Left colon (tissue), 2 donors: Measurements from ENCODE around the gene DIAPH1. TPM values are rescaled to one million over a fixed set of nuclear protein-coding genes. Genes with fewer than 3 reads are reported as not detected.

ENCODE experiments used
- ATAC-seq: fragments of 200-7000 bp; cut with Tn5 transposase; one replicate; pipeline ENCODE4 v1.9.1; 2020; ENCODE audit warnings: mild to moderate bottlenecking, moderate library complexity
- DNase-seq, 2 donors: peaks; one replicate each; pipeline ENCODE4 v3.0.0-alpha.2; 2020
- intact Hi-C, 2 donors: fragments of 100-400 bp; cut with DNase I in 1 of 2; cut with micrococcal nuclease in 1 of 2; formaldehyde crosslinking; loops; one replicate each; pipeline versions ENCODE4 v1.11.2 to v1.14.0; 2022; cut with DNase I, micrococcal nuclease
- total RNA-seq, 2 donors: library from RNA; stranded (reverse); fragmentation: NEBNext Ultra II Directional; extraction: Animal tissue kit (Norgen Biotek cat#: 25700); gene quantifications; one replicate each; pipeline ENCODE4 v1.2.1, GENCODE V29; 2021
- donor health status: DM: no; HTN: no; CAD: no.
- donor health status: DM: yes; HTN: yes; CAD: no.

The DIAPH1 gene
- total RNA-seq, 2 donors from 2014 or later: 105 to 108 TPM

DNA sequence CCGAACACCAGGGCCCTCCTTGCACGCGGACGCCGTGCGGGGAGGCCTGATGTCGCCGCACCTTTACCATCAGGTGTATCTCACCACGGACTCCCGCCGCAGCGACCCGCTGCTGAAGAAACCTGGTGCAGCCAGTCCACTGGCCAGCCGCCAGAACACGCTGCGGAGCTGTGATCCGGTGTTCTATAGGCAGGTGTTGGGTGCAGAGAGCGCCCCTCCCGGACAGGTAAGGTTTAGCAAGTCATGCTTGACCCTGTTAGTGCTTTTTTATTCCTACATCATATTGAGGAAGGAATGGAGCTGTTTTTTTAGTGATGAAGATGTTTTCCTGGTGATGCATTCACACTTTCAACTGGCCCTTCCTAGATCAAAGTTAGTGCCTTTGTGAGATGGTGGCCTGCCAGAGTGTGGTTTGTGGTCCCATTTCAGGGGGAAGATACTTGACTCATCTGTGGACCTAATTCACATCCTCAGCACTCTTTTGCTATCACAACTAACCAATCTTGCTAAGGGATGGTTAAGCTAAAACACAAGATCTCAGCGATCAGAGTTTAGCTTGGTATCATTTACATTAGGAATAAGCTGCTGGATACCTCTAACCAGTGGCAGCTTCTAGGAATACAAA lies 140.4 kb downstream of the DIAPH1 start:
- DNase-seq: peak; percentile 84 to 91
- ATAC-seq: peak; percentile 68
- intact Hi-C loops: loop anchor here in 1 of 2 donors (5.0 kb wide), 1 partner anchor 34 kb away; no protein-coding TSS in a partner anchor

- ATAC-seq (no peak), DNase-seq (no peak)
- intact Hi-C loops: loop anchor here in 1 of 2 donors (5.0 kb wide), 1 partner anchor 34 kb away; no protein-coding TSS in a partner anchor
Measured at GRCh38 chr5:141477815-141478214, 141.0 kb downstream of the DIAPH1 start.

DNA sequence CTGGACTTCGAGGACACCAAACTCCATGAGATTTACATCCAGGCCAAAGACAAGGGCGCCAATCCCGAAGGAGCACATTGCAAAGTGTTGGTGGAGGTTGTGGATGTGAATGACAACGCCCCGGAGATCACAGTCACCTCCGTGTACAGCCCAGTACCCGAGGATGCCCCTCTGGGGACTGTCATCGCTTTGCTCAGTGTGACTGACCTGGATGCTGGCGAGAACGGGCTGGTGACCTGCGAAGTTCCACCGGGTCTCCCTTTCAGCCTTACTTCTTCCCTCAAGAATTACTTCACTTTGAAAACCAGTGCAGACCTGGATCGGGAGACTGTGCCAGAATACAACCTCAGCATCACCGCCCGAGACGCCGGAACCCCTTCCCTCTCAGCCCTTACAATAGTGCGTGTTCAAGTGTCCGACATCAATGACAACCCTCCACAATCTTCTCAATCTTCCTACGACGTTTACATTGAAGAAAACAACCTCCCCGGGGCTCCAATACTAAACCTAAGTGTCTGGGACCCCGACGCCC lies 141.7 kb downstream of the DIAPH1 start:
- DNase-seq: no peak
- intact Hi-C loops: loop anchor here in 1 of 2 donors (5.0 kb wide), 1 partner anchor 35 kb away; no protein-coding TSS in a partner anchor

GRCh38 chr5:141476132-141476911 lies 142.5 kb downstream of the DIAPH1 start:
- peak; percentile 46 to 68 for DNase-seq
- intact Hi-C loops: loop anchor here in 1 of 2 donors (5.0 kb wide), 1 partner anchor 36 kb away; no protein-coding TSS in a partner anchor
- ATAC-seq: peak; percentile 58

More for the DNA sequence above, 141.7 kb downstream of the DIAPH1 start:
- ATAC-seq: no peak

DNA sequence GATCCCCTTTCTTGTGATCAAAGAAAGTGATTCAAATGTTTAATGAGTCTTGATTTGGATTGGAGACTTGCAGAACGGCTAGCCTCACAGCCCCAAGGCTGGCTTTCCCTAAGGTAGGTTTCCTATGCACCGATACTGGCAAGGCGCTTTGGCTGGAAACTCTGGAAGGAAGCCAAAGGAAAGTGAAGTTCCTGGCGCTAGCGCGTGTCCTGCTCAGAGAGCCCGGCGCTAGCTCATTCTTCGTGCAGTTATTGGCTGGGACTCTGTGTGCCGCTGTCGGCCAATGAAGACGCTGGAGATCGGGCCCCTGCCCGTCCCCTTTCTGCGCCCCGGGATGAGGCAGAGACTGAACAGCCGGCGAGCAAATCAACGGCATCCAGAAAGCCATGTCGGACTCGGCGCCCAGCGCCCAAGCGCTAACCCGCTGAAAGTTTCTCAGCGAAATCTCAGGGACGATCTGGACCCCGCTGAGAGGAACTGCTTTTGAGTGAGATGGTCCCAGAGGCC lies 143.1 kb downstream of the DIAPH1 start, which contains the start of gene PCDHGC3:
TSS of gene PCDHGC3 (plus strand) at position 342 of the 507 bp plus-strand sequence. CDS start at position 493, 151 bp downstream.
- intact Hi-C loops: loop anchor here in 1 of 2 donors (5.0 kb wide), 1 partner anchor 37 kb away; no protein-coding TSS in a partner anchor
- peak; percentile 86 to 93 for DNase-seq
- ATAC-seq: peak; percentile 96

- DNase-seq (no peak), ATAC-seq (no peak)
- intact Hi-C loops: no loop called here
Measured at GRCh38 chr5:141465351-141465750, 153.4 kb downstream of the DIAPH1 start.

Other genes starting within 250 kb of the DIAPH1 start
- 1 to 10 TPM in 1 of 2 donors, under 1 TPM in 1; 0.98 to 1.5 TPM for gene PCDHGB3, start 248.8 kb downstream of the DIAPH1 start, total RNA-seq
- gene PCDHGA6, start 245.1 kb downstream of the DIAPH1 start, total RNA-seq: 1 to 10 TPM; 1.6 to 2.0 TPM
- gene PCDHGA7, start 236.3 kb downstream of the DIAPH1 start, total RNA-seq: 1 to 10 TPM; 1.3 to 1.5 TPM
- 1 to 10 TPM in 1 of 2 donors, under 1 TPM in 1; 0.98 to 1.3 TPM for gene PCDHGB4, start 231.3 kb downstream of the DIAPH1 start, total RNA-seq
- under 1 TPM; 0.73 to 0.82 TPM for gene PCDHGA8, start 226.4 kb downstream of the DIAPH1 start, total RNA-seq
- 1 to 10 TPM; 3.4 to 4.0 TPM for gene PCDHGB5, start 221.1 kb downstream of the DIAPH1 start, total RNA-seq
- gene PCDHGA9, start 216.2 kb downstream of the DIAPH1 start, total RNA-seq: 1 to 10 TPM; 1.6 to 2.6 TPM
- gene PCDHGB6, start 211.0 kb downstream of the DIAPH1 start, total RNA-seq: 1 to 10 TPM; 1.9 to 2.2 TPM
- 1 to 10 TPM; 2.8 to 5.3 TPM for gene PCDHGA10, start 206.0 kb downstream of the DIAPH1 start, total RNA-seq
- 1 to 10 TPM; 3.0 to 4.2 TPM for gene PCDHGB7, start 201.3 kb downstream of the DIAPH1 start, total RNA-seq
- 1 to 10 TPM; 1.3 to 2.2 TPM for gene PCDHGA11, start 197.9 kb downstream of the DIAPH1 start, total RNA-seq
- gene PCDHGA12, start 188.5 kb downstream of the DIAPH1 start, total RNA-seq: 1 to 10 TPM; 1.8 to 2.0 TPM
- 10 to 100 TPM; 15.3 to 16.0 TPM for gene PCDHGC3, start 143.0 kb downstream of the DIAPH1 start, total RNA-seq
- under 1 TPM; 0.64 to 0.92 TPM for gene PCDHGC4, start 134.0 kb downstream of the DIAPH1 start, total RNA-seq
- gene PCDHGC5, start 129.9 kb downstream of the DIAPH1 start, total RNA-seq: under 1 TPM; 0.75 to 0.76 TPM
- 10 to 100 TPM; 37.8 to 40.5 TPM for gene HDAC3, start 17.8 kb upstream of the DIAPH1 start, total RNA-seq
- 1 to 10 TPM; 2.9 to 3.5 TPM for gene RELL2, start 18.0 kb upstream of the DIAPH1 start, total RNA-seq
- gene FCHSD1, start 32.4 kb upstream of the DIAPH1 start, total RNA-seq: 10 to 100 TPM; 15.0 to 19.2 TPM
- gene ARAP3, start 63.2 kb upstream of the DIAPH1 start, total RNA-seq: 1 to 10 TPM; 5.3 to 7.1 TPM